Measurements from ENCODE around the gene MYH16.
"Not testable (repeated sequence)": the region's sequence is repeated elsewhere in the genome, so short reads cannot be mapped to it uniquely, and the experiment has no call there.

The MYH16 gene

DNA sequence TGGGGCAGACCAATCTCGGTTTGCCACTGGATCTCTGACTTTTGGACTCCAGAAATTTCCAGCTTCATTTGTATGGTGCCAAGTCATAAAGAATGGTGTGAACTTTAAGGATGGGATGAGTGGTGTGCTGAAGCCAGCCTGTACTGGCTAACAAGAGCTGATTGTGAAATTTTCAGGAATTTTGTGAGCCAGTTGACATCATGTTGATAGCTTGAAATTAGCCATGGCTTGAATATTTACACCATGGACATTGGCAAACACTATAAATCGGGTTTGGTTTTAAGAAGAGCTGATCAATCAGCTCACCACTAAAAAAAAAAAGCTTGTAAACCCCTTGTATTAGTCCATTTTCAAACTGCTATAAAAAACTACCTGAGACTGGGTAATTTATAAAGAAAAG is 14.1 kb upstream of the MYH16 start:
- DNase-seq (ENCODE audit: low read depth): no peak

DNA sequence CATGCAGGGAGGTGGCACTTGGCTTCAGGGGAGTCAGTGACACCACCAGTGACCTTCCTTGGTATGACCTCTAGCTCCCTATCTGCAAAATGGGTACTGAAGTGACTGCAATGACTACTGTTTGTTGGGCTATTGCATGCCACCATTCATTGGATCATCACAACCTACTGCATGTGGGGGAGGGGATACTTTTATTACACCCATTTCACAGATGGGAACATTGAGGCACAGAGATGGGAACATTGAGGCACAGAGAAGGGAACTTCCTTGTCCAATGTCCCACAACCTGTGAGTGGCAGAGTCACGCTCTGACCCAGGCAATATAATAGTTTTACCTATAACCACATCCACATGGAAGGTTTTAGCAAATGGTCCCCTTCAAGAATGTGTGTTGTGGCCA is 12.2 kb upstream of the MYH16 start:
- no peak for DNase-seq (ENCODE audit: low read depth)

DNA sequence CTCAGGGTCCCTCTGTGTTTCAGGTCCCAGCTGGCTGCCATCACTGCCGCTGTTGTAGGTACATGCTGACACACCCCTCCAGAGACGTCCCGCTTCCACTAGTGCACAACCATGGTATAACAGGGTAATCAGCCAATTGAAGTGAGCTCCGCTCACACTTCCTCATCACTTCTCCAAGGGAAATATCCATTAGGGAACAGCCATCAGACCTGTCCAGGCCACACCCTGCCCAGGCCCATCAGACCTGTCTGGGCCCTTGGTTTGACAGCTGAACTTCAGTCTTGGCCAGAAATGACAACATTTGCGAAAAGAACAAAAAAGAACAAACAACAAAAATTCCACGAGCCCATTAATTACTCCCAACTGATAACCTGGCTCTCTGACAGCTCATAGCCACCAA is 11.0 kb upstream of the MYH16 start:
- DNase-seq (ENCODE audit: low read depth): no peak

DNA sequence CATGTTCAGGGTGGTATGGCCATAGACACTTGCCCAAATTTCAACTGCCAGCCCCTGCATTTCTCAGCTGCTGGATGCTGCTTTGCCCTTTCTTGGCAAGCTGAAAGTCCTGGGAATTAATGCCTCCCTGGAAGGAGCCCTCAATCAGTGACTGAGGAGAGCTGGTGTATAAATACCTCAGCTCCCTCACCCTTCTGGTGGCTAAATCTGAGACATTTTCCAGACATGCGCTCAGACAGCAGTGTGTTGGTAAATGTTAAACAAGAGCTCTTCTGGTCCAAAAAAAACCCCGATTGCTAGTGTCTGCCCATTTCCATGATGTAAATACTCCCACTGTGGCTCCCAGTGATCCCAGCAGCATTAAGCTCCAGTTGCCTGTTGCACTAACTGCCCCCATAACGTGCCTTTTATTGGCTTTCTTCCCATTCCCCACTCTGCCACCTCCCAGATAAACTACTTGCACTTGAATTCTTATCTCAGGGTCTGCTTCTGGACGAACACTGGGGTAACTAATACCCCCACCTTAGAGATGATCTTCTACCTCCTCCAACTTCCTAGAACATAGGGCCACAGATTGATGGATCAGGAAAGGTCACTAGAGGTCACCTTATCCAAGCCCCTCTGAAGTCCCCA is 6.7 kb upstream of the MYH16 start:
- no peak for DNase-seq (ENCODE audit: low read depth)

DNA sequence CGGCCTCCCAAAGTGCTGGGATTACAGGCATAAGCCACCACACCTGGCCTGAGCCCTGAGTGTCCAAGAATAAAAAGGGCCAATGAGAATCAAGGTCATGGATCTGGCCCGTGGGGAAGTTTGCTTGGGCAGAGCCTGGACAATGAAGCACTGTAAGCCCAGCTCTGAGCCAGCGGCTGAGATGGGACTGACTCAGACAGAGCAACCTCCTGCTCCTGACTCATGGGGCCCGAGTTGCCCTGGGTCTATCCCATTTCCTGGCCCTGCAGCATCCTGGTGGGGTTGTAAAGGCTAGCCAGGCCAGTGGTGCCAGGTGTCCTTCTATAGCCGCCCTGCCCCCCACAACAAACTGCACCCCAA is 5.2 kb upstream of the MYH16 start:
- DNase-seq (ENCODE audit: low read depth): peak; percentile 7

DNA sequence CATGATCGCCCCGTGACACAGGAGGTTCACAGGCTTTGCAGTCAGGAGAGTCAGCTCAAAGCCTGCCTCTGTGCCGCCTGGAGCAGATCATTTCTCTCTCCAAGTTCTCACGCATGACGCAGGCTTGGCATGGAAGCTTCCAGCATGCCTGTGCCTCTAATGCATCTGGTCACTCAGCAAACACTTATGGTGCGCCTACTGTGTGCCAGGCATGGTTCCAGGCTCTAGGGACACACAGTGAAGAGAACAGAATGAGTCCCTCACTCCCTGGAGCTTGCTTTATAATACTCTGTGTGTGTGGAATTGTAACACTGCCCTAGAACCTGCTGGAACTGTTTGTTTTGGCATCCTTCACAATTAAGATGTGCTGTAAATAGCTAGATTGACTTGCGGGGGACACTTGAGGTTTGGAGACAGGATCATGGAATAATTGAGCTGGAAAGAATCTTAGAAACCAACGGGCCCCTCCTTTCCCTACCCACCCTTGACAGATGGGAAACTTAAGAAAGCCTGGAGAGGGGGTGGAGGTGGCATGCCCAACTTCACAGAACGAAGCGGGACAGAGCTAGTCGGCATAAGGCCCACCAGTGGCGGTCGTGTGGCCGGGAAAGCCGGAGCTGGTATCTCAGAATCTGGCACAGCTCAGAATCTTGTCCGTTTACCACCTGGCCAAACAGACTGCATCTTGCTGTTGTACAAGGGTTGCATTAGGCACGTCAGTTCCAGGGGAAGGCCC is 4.6 kb upstream of the MYH16 start:
- no peak for DNase-seq (ENCODE audit: low read depth)

DNA sequence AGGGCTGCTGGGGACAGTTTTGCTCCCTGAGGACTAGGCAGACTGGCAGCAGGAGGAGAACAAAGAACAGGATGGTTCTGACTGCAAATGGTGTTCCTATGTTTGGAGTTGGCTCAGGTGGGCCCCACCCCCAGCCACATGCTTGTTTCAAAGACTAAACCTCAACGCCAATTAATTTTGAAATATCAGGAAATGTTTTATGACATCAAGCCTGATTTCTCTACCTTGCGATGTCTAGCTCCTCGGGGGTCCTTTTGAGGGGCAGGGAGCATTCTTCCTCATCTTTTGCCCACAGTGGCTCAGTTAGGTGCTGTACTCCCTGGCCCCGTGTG is 4.1 kb upstream of the MYH16 start:
- DNase-seq (ENCODE audit: low read depth): no peak

DNA sequence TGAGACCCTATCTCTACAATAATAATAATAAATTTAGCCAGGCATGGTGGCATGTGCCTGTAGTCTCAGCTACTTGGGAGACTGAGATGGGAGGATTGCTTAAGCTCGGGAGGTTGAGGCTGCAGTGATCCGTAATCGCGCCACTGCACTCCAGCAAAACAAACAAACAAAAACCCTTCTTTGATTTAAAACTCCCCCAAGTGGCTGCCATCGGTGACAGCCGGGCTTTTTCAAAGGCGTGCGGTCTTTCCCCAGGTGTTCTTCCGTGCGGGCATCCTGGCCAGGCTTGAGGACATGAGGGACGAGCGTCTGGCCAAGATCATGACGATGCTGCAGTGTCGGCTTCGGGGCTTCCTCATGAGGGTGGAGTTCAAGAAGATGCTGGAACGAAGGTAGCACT is 1.9 kb upstream of the MYH16 start:
- no peak for DNase-seq (ENCODE audit: low read depth)

DNA sequence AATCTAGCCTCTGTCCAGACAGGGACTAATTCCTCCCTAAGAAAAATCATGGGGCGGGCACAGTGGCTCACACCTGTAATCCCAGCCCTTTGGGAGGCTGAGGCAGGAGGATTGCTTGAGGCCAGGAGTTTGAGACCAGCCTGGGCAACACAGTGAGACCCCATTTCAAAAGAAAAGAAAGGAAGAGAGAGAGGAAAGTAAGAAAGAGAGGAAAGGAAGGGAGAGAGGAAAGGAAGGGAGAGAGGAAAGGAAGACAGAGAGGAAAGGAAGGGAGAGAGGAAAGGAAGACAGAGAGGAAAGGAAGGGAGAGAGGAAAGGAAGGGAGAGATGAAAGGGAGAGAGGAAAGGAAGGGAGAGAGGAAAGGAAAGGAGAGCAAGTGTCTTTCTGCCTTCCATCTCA is 922 bp downstream of the MYH16 start:
- DNase-seq (ENCODE audit: low read depth): not testable (repeated sequence)

DNA sequence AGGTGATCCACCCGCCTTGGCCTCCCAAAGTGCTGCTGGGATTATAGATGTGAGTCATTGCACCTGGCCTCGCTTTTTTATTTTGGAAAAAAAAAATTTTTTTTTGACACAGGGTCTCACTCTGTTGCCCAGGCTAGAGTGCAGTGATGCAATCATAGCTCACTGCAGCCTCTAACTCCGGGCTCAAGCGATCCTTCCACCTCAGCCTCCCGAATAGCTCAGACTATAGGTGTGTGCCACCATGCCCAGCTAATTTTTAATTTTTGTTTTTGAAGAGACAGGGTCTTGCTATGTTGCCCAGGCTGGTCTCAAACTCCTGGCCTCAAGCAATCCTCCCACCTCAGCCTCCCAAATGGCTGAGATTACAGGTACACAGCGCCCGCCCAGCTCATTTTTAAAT is 2.3 kb downstream of the MYH16 start:
- not testable (repeated sequence) for DNase-seq (ENCODE audit: low read depth)

DNA sequence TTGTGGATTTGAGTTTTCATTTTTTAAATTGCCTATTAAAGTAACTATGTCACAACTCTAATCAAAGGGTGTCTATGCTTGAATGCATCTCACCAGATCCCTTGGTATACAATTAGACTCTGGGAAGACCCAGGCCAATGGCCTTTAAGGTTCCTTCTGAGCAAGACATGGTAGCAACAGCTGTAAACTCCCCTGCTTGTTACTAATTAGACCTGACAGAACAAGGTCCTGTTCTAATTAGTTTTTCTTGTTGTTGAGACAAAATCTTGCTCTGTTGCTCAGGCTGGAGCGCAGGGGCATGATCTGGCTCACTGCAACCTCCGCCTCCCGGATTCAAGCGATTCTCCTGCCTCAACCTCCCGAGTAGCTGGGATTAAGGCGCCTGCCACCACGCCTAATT is 2.9 kb downstream of the MYH16 start:
- no peak for DNase-seq (ENCODE audit: low read depth)

DNA sequence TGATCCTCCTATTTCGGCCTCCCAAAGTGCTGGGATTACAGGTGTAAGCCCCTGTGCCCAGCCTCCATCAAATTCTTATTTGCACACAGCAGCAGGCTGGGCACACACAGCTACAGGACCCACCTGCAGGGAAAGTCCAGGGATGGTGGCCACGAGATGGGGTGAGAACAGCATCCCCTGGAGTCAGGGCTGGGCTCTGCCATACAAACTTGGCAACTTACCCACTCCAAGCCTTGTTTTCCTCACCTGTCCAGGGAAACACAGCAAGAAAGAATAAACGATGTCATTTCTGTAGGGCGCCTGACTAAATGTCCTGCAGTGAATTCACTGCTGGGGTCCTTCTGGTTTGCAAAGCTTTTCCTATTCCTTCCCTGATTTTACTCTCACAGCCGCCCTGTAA is 5.5 kb downstream of the MYH16 start:
- DNase-seq (ENCODE audit: low read depth): no peak

DNA sequence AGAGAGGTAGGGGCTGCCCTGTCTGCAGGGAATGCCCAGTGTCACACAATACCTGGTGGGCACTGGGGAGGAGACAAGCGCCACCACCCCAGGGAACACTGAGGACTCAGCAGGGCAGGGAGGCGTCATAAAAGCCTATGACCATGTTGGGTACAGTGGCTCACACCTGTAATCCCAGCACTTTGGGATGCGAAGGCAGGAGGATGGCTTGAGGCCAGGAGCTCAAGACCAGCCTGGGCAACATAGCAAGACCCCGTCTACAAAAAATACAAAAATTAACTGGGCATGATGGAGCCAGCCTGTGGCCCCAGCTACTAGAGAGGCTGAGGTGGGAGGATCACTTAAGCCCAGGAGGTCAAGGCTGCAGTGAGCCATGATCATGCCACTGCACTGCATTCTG is 11.5 kb downstream of the MYH16 start:
- DNase-seq (ENCODE audit: low read depth): not testable (repeated sequence)

DNA sequence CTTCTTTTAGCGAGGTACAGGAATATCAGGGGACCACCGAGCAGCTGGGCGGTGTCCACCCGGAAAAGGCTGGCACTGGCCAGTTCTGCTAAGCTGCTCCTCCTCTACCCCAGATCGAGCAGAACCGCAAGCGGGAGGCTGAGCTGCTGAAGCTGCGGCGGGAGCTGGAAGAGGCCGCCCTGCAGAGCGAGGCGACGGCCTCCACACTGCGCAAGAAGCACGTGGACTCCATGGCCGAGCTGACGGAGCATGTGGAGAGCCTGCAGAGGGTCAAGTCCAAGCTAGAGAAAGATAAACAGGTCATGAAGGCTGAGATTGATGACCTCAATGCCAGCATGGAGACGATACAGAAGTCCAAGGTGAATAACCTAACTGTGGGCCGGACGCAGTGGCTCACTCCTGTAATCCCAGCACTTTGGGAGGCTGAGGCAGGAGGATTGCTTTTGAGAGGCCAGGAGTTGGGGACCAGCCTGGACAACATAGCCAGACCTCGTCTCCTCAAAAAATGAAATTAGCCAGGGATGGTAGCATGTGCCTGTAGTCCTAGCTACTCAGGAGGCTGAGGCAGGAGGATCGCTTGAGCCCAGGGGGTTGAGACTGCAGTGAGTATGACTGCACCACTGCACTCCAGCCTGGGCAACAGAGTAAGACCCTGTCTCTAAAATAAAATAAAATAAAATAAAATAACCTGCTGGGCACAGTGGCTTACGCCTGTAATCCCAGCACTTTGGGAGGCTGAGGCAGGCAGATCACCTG is 15.3 kb downstream of the MYH16 start:
- no peak for DNase-seq (ENCODE audit: low read depth)

DNA sequence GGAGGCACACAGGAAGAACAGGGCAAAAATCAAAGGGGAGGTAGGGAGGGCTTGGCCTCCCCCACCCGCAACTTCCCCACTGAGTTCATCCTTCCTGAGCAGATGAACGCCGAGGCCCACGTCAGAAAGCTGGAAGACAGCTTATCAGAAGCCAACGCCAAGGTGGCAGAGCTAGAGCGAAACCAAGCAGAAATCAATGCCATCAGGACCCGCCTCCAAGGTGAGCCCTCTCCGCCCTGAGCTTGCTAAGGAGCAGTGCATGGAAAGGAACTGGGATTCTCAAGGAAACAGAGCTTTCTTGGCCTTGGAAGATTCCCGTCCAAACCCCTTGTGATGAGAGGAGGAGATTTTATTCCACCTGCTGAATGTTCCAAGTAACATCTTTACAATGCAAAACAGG is 16.5 kb downstream of the MYH16 start:
- DNase-seq (ENCODE audit: low read depth): no peak

DNA sequence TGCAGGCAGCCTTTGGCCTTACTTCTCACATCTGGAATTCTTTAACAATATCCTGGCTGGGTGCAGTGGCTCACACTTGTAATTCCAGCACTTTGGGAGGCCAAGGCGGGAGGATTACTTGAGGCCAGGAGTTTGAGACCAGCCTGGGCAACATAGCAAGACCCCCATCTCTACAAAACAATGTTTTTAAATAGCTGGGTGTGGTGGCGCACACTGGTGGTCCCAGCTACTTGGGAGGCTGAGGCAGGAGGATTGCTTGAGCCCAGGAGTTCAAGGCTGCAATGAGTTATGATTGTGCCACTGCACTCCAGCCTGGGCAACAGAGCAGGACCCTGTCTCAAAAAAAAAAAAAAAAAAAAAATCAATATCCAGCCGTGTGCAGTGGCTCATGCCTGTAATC is 17.5 kb downstream of the MYH16 start:
- not testable (repeated sequence) for DNase-seq (ENCODE audit: low read depth)

DNA sequence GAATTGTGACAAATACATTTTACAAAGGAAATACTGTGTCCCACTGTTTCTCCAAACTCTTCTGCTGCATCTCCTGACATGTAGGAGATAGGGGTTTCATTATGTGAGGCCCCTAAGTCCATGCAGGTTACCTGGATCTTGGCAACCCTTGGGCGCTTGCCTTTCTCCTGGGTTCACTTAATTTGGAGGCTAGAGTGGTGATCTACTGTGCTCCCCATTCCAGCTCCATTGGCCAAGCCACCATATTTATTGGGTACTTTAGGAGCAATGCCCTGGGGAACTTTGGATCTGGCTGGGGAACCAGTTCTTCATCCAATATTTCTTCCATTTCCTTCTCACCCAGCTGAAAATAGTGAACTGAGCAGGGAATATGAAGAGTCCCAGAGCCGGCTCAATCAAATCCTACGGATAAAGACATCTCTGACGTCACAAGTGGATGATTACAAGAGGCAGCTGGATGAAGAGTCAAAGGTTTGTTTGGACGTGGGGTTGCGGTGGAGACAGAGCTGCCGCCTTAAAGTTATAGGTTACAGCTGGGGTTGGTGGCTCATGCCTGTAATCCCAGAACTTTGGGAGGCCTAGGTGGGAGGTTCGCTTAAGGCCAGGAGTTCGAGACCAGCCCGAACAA is 18.5 kb downstream of the MYH16 start:
- no peak for DNase-seq (ENCODE audit: low read depth)

DNA sequence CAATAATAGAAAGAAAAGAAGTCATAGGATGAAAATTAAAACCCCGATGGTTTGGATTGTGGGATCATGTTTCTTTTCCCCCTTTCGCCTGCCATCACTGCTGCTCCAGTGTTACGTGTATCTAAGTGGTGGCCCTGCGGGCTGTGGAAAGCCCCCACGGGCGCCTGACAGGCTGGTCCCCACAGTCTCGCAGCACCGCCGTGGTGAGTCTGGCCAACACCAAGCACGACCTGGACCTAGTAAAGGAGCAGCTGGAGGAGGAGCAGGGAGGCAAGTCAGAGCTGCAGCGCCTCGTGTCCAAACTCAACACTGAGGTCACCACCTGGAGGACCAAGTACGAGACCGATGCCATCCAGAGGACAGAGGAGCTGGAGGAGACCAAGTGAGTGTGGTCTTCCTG is 19.5 kb downstream of the MYH16 start:
- DNase-seq (ENCODE audit: low read depth): no peak

DNA sequence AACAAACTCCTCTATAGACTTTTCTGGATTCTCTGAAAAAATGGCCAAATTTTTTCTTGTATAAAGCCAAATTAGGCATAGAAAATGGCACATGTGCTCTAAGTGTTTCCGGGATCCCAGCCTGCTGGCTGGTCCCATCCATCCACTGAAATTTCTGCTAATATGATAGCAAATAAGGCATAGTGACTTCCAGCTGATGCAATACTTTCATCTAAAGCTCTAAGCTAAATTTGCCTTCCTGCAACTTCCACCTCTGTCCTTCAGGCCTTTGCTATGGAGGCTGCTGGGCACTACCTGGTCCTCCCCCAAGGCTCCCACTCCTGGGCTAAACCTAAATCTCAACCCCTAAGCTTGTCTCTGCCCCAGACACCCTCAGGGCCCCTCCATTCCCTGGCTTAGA is 20.5 kb downstream of the MYH16 start:
- DNase-seq (ENCODE audit: low read depth): no peak

DNA sequence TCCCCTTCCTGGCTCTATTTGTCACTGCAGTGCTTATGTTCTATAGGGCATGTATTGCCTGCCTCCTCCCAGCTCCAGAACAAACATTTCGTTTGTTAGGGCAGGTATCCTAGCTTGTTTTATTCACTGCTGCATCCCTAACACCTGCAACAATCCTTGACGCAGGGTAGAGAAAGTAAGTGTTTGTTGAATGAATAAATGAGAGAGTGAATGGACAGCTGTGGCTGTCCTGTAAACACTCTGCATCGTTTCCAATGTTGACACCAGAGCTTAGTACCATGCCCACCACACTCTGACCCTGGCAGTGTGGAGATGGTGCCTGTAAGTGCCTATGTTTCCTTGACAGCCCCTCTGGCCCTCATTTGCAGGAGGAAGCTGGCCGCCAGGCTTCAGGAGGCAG is 21.0 kb downstream of the MYH16 start:
- DNase-seq (ENCODE audit: low read depth): no peak

DNA sequence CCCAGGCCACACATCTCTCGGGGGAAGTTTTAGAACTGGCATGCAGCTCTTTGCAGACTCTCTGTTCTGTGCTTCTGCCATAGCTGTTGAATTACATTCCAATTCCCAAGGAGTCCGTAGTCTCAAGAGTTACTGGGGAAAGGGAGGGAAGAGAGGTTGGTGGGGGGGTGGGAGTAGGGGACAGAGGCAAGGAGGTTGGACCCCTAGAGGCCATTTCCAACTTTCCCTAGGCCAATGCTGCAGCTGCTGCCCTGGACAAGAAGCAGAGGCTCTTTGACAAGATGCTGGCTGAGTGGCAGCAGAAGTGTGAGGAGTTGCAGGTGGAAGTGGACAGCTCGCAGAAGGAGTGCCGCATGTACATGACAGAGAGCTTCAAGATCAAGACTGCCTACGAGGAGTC is 23.8 kb downstream of the MYH16 start:
- no peak for DNase-seq (ENCODE audit: low read depth)

DNA sequence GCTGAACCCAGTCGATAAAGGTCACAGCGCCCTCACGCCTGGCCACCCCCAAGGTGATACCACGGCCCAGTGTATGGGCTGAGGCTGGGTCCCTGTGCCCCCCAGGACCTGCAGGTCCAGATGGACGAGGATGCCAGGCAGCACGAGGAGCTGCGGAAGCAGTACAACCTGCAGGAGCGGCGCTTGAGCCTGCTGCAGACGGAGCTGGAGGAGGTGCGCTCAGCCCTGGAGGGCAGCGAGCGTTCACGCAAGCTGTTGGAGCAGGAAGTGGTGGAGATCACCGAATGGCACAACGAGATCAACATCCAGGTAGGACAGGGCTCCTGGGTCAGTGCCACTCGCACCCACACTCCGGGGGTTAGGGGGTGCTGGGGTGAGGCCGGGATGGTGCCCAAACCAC is 28.9 kb downstream of the MYH16 start:
- no peak for DNase-seq (ENCODE audit: low read depth)

All from HS-27A (cell line).